NCI-H146 treated with DMSO at 0.1 percent for 48 hours (cell line): ENCODE results near the gene WBP2NL.

Source experiments
- DNase-seq: peaks from one replicate; lab custom pipeline; 2025; ENCODE audit not compliant: unreplicated experiment; lab: John Stamatoyannopoulos, UW

WBP2NL gene

GRCh38 chr22:42033263-42034181 lies 34.9 kb downstream of the WBP2NL start:
- DNase-seq, result no peak

GRCh38 chr22:42035256-42035655 lies 36.7 kb downstream of the WBP2NL start:
- no peak for DNase-seq

GRCh38 chr22:42039271-42039670 lies 40.7 kb downstream of the WBP2NL start:
- no peak for DNase-seq

- no peak for DNase-seq
These were observed 43.2 kb downstream of the WBP2NL start for GRCh38 chr22:42041784-42042183.

- no peak for DNase-seq
These were observed 52.1 kb downstream of the WBP2NL start for GRCh38 chr22:42050641-42051180.

- no peak for DNase-seq
These were observed 54.2 kb downstream of the WBP2NL start for GRCh38 chr22:42052765-42053164.

- no peak for DNase-seq
These were observed 58.3 kb downstream of the WBP2NL start for GRCh38 chr22:42056757-42057511.

- DNase-seq, result no peak
These were observed 61.9 kb downstream of the WBP2NL start for GRCh38 chr22:42060489-42060888.

GRCh38 chr22:42061041-42061440 lies 62.5 kb downstream of the WBP2NL start:
- no peak for DNase-seq

- DNase-seq, result no peak
These were observed 64.0 kb downstream of the WBP2NL start for GRCh38 chr22:42062506-42063170.

- DNase-seq, result no peak
These were observed 66.0 kb downstream of the WBP2NL start for GRCh38 chr22:42064629-42065028.

- no peak for DNase-seq
These were observed 67.0 kb downstream of the WBP2NL start for GRCh38 chr22:42065438-42066125.

GRCh38 chr22:42066126-42066761 lies 67.7 kb downstream of the WBP2NL start:
- DNase-seq, result no peak

- DNase-seq, result no peak
These were observed 68.3 kb downstream of the WBP2NL start for GRCh38 chr22:42066937-42067336.

- no peak for DNase-seq
These were observed 69.2 kb downstream of the WBP2NL start for GRCh38 chr22:42067671-42068251.

- no peak for DNase-seq
These were observed 69.7 kb downstream of the WBP2NL start for GRCh38 chr22:42068291-42068690.

GRCh38 chr22:42069801-42070516 lies 71.4 kb downstream of the WBP2NL start:
- no peak for DNase-seq

GRCh38 chr22:42070517-42071422 lies 72.2 kb downstream of the WBP2NL start, which contains the start of gene NAGA:
Gene NAGA, minus strand, starts transcription at chr22:42070812. Its CDS starts 515 bp downstream, at chr22:42070297.
- peak; percentile 86 for DNase-seq
